GM10248 (cell line): ENCODE results near the gene BPIFB1.

Source experiments
- CTCF ChIA-PET: fragments of 300-600 bp; sonication (Branson Sonifier 250); formaldehyde crosslinking; extraction: SDS; loops from one replicate; lab custom pipeline; 2021; ENCODE audit warnings: antibody characterized with exemption; lab: Yijun Ruan, JAX
- POLR2A ChIA-PET: fragments of 350-650 bp; sonication (Branson Sonifier 250); formaldehyde crosslinking; extraction: SDS; loops from one replicate; lab custom pipeline; 2020; ENCODE audit warnings: antibody characterized with exemption; lab: Yijun Ruan, JAX
- DNase-seq: peaks from one replicate; pipeline ENCODE4 v3.0.0; 2012; ENCODE audit errors: extremely low spot score
- CTCF ChIP-seq: IDR thresholded peaks from 2 replicates; pipeline ENCODE4 v1.5.1; 2012; ENCODE audit warnings: mild to moderate bottlenecking, low read depth; ENCODE audit errors: extremely low read depth, missing control alignments, control extremely low read depth

Gene BPIFB1

GRCh38 chr20:33299111-33299603 lies 16.1 kb downstream of the BPIFB1 start:
- DNase-seq, result peak; percentile 83
- CTCF ChIA-PET, result interaction anchor here (0.8 to 2.7 kb wide), 13 partner anchors 8 to 500 kb away, joined by 3 to 8 read pairs (median 3); no protein-coding TSS in a partner anchor
- POLR2A ChIA-PET, result no interaction called here
- peak; percentile 92 for TF ChIP-seq CTCF

- TF ChIP-seq CTCF, result no peak
- ChIA-PET CTCF (interaction anchor here (1.1 to 3.5 kb wide), 5 partner anchors 9 to 399 kb away, joined by 3 to 17 read pairs (median 8); partner anchors contain the start of gene BPIFB1), POLR2A (no interaction called here)
- no peak for DNase-seq
These were observed 18.3 kb downstream of the BPIFB1 start for GRCh38 chr20:33301192-33301930.

GRCh38 chr20:33303595-33303994 lies 20.6 kb downstream of the BPIFB1 start:
- no peak for DNase-seq
- ChIA-PET CTCF (interaction anchor here (0.9 to 3.5 kb wide), 2 partner anchors 12 to 514 kb away, joined by 3 to 17 read pairs; no protein-coding TSS in a partner anchor), POLR2A (no interaction called here)
- no peak for TF ChIP-seq CTCF

GRCh38 chr20:33304046-33304445 lies 21.0 kb downstream of the BPIFB1 start:
- POLR2A ChIA-PET, result no interaction called here
- CTCF ChIA-PET, result interaction anchor here (1.2 to 3.5 kb wide), 2 partner anchors 12 to 402 kb away, joined by 3 to 17 read pairs; no protein-coding TSS in a partner anchor
- DNase-seq, result no peak
- TF ChIP-seq CTCF, result no peak

GRCh38 chr20:33305589-33306057 lies 22.6 kb downstream of the BPIFB1 start:
- ChIA-PET CTCF (no interaction called here), POLR2A (no interaction called here)
- DNase-seq, result no peak
- no peak for TF ChIP-seq CTCF

- ChIA-PET CTCF (no interaction called here), POLR2A (no interaction called here)
- no peak for TF ChIP-seq CTCF
- no peak for DNase-seq
These were observed 23.2 kb downstream of the BPIFB1 start for GRCh38 chr20:33306228-33306627.
